ENCODE measurements around the gene NDRG4.

NDRG4 gene

DNA sequence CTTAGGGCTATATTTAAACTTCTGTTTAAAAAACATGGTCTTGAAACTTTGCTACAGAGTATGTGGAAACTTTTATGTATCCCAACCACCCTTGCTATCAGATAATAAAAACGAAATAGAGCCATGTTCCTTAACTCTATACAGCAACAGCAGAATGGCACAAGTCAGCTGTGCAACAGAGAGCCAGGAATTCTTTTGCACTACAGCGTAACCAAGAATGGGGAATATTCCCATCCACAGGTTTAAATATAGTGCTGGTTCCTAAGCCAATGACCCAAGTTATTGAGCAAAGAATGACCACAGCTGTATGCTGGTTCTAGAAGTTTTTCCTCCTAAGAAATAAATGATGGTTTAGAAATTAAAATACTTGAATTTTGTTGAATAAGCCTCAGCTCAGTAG lies 48.4 kb downstream of the NDRG4 start:
- DNase-seq = no peak

DNA sequence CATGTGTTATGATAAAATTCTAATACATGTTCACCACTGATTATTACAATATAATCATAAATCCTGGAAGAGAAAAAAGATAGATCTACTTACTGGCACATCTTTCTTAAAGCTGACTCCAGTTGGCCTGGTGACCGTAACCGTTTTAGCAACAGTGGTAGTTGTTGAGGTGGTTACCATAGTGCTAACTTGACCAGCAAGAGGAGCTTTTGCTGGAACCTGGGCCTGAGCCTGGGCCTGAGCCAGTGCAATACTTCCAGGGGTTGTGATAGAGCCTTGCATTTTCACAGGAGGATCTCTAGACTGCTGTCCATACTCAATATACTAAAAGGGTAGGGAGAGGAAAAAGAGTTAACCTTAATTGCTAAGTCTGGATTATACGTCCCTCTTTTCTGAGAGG lies 51.6 kb downstream of the NDRG4 start:
- DNase-seq = no peak

- no peak for DNase-seq
Measured at GRCh38 chr16:58556678-58557077, 56.7 kb downstream of the NDRG4 start.
